ENCODE measurements around the gene FKRP.

FKRP gene

DNA sequence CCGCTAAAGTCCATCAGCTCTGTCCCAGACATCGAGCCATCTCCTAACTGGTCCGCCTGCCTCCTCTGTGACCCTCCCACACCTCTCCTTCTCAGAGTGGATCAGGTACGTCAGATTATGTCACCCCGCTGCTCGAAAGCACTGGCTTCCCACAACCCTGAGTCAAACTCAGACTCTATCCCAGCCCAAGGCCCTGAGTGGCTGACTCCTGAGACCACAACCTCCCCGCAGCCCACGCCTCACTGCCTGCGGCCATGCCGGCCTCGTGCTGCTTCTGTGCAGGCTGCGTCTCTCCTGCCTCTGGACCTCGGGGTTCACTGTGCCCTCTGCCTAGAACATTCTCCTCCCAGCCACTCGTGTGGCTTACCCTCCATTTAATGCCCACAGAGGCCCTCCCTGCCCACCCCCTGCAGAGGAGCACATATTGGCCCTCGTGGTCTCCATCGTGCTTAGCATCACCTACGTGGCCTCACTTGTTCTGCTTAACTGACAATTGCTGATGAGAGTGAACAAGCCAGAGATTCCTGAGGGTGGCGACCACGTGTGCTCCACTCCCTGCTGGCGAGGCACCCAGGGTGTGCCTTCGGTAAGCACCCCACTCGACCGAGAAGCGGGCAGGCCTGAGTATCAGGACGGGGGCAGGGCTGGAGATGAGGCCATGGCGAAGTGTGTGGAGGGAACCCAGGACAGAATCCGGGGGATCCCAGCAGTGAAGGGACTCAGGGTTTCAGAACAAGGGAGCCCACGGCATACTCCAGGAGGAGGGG, 13.5 kb upstream of the FKRP start:
- TF ChIP-seq, protein P1, sequence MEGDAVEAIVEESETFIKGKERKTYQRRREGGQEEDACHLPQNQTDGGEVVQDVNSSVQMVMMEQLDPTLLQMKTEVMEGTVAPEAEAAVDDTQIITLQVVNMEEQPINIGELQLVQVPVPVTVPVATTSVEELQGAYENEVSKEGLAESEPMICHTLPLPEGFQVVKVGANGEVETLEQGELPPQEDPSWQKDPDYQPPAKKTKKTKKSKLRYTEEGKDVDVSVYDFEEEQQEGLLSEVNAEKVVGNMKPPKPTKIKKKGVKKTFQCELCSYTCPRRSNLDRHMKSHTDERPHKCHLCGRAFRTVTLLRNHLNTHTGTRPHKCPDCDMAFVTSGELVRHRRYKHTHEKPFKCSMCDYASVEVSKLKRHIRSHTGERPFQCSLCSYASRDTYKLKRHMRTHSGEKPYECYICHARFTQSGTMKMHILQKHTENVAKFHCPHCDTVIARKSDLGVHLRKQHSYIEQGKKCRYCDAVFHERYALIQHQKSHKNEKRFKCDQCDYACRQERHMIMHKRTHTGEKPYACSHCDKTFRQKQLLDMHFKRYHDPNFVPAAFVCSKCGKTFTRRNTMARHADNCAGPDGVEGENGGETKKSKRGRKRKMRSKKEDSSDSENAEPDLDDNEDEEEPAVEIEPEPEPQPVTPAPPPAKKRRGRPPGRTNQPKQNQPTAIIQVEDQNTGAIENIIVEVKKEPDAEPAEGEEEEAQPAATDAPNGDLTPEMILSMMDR (IDR thresholded peaks at IDR 0.05; ENCODE audit: insufficient read depth, low read depth, low read length, missing control alignments): no peak
- no peak for DNase-seq (ENCODE audit: low read depth)
- H3K4me3 ChIP-seq (ENCODE audit: low read depth, low read length): no peak overlapping the region

DNA sequence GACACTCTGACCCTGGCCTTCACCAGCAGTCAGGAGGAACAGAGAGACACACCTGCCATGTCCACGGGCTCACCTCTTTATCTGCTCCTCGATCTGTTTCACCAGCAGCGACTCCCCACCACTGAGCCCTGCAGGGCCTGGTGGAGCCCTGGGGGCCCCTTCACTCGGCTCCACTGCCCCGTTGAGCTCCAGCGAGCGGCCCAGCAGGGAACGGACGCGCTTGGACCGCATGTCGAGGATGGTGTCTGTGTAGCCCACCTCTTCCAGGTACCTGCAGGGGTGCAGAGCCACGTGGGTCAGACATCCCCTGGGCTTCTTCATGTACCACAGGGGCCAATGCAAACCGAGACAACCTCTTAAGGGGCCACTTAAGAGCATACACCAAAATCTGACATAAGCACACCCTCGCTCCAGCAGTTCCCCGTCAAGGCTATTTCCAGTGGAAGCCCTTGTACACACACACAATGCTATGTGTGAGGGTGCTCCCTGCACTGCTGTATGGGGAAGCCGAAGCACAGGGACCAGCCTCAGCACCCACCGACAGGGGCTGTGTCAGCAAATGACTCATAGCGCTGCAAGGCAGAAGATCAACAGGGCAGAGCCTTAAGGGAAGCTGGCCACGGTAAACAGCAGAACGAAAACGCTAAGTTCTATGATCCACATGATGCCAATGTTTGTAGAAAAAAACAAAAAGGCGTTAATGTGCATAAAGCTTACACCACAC, 12.7 kb upstream of the FKRP start:
- DNase-seq (ENCODE audit: low read depth): no peak
- TF ChIP-seq, protein P1 (IDR thresholded peaks at IDR 0.05; ENCODE audit: insufficient read depth, low read depth, low read length, missing control alignments): no peak
- H3K4me3 ChIP-seq (ENCODE audit: low read depth, low read length): no peak overlapping the region

DNA sequence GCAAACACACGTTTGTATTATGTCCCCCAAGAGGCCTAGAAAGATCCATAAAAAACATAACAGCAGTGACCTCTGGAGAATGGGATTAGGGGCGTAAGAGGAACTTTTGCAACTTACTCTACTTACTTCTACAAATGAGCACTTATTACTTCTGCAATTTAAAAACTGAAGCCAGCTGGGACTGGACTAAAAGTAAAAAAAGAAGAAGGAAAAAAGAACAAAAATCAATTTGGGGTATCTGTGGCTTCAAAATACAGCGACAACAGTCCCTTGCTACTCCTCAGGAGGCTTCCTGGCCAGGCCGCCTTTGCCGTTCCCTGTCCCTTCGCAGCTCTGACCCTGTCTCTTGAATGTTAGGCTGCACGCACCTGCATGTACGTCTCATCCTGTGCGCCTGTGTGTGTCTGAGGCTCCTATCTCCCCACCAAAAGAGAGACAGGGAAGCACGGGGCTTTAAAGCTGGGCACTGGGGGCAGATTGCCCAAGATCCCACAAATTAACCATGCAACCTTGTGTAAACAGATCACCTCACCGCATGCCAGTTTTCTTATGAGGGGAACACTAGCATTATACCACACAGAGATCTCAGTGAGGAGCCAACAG, 12.1 kb upstream of the FKRP start:
- no peak for DNase-seq (ENCODE audit: low read depth)
- no peak overlapping the region for H3K4me3 ChIP-seq (ENCODE audit: low read depth, low read length)
- TF ChIP-seq, protein P1 (IDR thresholded peaks at IDR 0.05; ENCODE audit: insufficient read depth, low read depth, low read length, missing control alignments): no peak

DNA sequence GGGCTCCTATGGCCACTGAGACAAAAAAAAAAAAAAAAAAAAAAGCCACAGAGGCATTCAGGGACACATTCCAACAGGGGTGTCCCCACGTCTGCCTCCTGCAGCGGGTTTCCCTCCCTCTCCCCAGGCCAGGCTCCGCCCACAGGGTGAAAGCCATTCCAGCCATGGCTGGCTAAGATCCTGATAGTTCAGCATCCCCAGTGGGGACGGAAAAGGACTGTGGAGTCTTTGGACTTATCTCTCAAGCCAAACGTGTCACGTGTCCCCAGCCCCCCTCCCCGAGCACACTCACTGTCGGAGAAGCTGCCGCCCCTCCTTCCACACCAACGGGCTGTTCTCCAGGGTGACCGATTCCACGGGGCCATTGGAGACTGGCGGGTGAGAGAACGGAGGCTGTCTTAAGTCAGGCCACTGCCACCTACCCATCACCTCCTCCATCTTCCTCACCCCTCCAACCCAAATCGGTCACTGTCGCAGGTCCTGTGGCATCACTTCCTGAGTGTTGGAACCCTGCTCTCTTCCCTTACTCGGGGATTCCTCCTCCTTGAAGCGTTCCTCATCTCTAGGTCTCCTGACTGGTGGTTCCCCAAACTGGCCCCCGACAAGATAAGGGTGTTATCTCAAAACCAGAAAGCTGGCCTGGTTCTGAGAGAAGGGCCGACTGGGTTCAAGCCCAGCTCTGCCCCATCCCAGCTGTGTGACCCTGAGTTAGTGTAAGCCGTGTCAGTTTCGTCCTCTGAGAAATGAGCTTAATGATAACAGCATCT, 9.1 kb upstream of the FKRP start:
- TF ChIP-seq, protein P1 (IDR thresholded peaks at IDR 0.05; ENCODE audit: insufficient read depth, low read depth, low read length, missing control alignments): no peak
- no peak overlapping the region for H3K4me3 ChIP-seq (ENCODE audit: low read depth, low read length)
- DNase-seq (ENCODE audit: low read depth): no peak

DNA sequence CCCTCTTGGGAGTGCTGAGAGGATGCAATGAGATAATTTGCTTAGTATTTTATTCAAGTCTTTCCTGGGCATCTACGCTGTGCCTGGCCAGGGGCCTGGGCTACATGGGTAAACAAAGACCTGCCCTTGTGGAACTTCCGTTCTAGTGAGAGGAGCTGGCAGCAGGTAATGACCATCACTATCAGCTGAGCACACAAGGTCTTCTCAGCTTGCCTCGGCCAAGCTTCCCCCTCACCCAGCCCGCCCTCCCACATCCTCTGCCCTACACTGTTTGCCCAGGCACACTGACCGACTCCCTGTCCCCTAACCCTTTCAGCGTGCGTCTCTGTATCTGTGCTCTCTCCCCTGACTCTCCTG, 8.6 kb upstream of the FKRP start:
- H3K4me3 ChIP-seq (ENCODE audit: low read depth, low read length): no peak overlapping the region
- no peak for DNase-seq (ENCODE audit: low read depth)
- TF ChIP-seq, protein P1 (IDR thresholded peaks at IDR 0.05; ENCODE audit: insufficient read depth, low read depth, low read length, missing control alignments): no peak

DNA sequence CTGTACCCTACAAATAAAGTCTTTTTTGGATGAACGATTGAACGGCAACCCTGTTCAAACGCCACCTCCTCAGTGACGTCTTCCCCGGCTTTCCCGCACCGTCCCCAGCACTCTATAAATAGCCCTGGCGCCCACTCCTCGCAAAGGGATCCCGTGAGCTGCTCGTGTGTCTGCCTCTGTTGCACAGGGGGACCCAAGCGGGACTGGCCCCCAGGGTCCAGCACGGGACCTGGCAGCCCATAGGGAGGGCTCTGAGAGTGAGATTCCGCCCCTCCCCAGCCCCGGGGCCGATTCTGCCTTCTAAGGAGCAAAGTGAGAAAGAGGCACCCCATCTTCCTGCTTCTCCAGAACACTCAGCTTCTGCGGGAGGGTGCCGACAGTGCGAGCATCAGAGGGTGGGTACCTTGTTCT, 8.1 kb upstream of the FKRP start:
- no peak for DNase-seq (ENCODE audit: low read depth)
- no peak overlapping the region for H3K4me3 ChIP-seq (ENCODE audit: low read depth, low read length)
- TF ChIP-seq, protein P1 (IDR thresholded peaks at IDR 0.05; ENCODE audit: insufficient read depth, low read depth, low read length, missing control alignments): no peak
